G401 (cell line): Measurements from ENCODE around the gene ALDH18A1. TPM values are rescaled to one million over a fixed set of nuclear protein-coding genes. Genes with fewer than 3 reads are reported as not detected.

Source experiments
- DNase-seq: peaks from one replicate; pipeline ENCODE4 v3.0.0-alpha.2; 2015; ENCODE audit warnings: low spot score
- in situ Hi-C: cut with HindIII; loops from 2 replicates; pipeline ENCODE4 v1.10.0; 2016; ENCODE audit warnings: low sequenced_read_pairs, mixed read lengths
- total RNA-seq: library from RNA; depleted of rRNA; stranded (reverse); fragments of >200 nt; shearing (Covaris generic); gene quantifications from 2 replicates; pipeline ENCODE4 v1.2.3, GENCODE V29; 2014

The ALDH18A1 gene
- total RNA-seq, 1 experiment from 2014 or later, result 164 TPM

DNA sequence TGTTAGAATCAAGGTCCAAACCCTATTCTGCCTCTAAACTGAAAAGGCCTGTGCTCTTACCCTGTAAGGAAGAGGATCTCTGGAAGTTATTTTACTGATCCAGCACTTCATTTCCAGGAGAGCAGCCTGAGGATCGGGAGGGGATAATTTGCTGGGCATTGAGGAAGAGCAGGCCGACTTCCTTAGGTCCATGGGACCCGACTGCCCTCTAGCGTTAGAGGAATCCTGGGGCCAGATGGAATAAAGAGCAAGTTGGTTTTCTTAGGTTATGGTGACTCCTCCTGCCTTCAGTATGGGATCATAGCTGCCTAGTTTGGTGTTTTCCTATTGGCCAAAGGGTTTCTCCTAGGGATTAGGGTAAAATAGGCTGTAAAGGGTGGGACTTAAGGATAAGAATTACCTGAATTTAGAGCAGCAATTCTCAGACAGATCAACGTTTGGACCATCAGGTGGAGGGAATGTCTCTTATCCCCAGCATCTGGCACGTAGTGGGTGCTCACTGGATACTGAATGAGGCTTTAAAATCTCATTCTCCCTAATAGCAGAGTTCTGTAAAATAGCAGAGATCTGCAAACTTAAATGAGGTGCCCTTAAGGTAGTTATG is 55.3 kb downstream of the ALDH18A1 start:
- in situ Hi-C loops, result loop anchor here (10.0 kb wide), 1 partner anchor 466 kb away; no protein-coding TSS in a partner anchor
- peak; percentile 92 for DNase-seq

DNA sequence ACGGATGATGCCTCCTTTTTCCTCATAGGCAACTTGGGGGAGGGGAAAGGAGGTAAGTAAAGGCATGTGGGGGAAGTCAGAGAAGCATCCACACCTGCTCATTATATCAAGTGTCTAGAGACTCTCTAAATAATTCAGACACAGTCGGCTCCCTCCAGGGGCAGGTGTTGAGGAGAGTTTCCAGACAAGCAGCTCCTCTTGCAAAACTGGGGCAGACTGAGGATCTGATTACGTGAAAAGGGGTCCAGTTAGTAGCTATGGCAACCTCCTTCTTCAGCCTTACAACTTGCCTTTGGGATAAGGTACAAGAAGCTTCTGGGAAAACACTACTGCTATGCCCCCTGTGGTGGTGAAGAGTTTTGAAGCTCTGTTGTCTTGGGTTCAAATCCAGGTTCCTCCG is 56.4 kb downstream of the ALDH18A1 start:
- no peak for DNase-seq
- in situ Hi-C loops, result loop anchor here (10.0 kb wide), 1 partner anchor 465 kb away; no protein-coding TSS in a partner anchor

DNA sequence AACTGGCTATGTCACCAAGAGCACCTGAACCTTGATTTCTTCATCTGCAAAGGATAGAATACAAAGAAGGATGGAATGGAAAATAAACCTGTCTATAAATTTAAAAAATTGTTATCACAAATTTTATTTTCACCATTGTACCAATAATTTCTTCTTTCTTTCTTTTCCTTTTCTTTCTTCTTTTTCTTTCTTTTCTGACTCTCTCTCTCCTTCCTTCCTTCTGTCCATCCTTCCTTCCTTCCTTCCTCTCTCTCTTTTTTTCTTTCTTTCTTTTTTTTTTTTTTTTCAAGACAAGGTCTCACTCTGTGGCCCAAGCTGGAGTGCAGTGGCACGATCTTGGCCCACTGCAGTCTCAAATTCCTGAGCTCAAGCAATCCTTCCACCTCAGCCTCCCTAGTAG is 58.7 kb downstream of the ALDH18A1 start:
- no peak for DNase-seq
- in situ Hi-C loops, result no loop called here

DNA sequence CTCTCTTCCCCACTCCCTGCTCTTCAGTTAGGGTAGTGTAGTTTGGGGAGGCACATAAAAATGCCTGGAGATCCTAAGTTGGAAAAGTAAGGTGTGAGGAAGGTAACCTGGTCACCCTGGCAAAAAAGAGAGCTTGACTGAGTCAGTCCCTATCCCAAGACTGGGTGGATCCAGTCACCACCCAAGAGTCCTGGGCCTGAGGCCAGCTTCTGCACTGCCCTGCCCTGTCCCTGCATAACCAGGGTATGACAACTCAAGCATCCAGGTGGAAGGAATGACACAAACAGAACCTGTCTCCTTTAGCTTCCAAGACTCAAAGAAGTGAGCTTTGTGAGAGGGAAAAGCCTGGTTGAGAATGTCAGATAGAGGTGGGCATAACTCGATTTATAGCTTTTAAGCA is 68.5 kb downstream of the ALDH18A1 start:
- in situ Hi-C loops, result no loop called here

DNA sequence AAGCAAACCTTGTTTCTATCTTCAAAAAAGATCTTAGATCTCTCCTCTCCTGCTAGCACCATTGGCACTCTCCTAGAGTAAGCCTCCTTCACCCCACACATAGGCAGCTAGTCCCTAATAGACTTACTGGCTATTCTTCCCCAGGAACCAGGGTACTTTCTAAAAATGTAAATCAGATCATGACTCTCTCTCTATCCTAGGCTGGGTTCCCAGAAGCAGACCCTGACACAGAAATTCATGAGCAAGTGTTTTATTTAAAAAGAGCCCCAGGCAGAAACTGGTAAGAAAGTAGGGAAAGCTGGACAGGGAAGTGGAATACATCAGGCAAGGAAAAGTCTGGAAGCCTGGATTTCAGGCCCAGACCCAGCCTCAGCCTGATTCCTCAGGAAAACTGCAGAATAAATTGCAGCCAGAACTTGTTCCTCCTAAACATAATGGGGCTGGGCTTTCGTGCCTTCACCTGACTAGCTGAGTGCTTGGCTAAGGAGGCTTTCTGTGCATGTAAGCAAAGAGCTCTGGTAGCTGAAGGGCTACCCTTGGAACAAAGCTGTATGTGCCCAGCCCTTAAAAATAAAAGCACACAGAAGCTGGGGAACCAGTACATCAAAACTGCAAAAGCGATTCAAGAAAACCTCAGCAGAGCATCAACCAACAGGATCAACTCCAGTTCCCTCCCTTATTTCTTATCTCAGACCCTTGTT is 76.5 kb downstream of the ALDH18A1 start:
- in situ Hi-C loops, result no loop called here
- DNase-seq, result no peak

More for the DNA sequence above, 68.5 kb downstream of the ALDH18A1 start:
- no peak for DNase-seq

DNA sequence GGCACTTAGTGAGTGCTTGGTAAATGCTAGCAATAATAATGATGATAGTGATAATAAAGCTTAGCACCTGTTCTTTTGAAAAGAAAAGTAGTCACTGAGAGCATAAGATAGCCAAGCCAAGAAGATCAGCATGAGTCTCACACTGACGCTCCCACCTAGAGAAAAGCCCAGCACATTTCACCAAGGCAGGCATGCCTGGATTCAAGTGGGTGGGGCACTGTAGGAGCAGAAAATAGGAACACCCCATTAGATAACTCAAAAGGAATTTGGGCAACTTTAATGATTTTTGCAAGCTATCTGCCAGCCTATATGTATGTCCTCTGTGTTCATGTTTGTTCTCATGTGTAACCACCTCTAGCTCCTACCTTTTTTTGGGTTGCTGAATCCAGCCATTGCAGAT is 77.2 kb downstream of the ALDH18A1 start:
- no peak for DNase-seq
- in situ Hi-C loops, result no loop called here

DNA sequence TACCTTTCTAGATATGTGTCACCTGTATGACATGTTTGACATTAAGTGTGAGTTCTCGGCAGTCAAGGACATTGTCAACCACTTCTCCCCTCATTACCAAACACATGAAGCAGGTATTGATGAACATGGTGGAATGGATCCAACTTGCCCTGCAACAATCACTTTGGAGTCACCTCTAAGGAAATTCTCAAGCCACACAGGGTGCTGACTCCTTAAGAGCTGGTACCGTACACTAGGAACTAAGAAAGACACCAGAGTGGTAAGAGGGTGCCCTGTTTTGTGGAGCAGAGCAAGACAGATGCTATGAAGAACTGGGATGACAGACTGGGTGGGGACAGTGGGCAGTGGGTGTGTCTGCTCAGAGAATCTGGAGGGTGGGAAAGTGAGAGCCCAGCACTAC is 77.9 kb downstream of the ALDH18A1 start:
- in situ Hi-C loops, result no loop called here
- no peak for DNase-seq

DNA sequence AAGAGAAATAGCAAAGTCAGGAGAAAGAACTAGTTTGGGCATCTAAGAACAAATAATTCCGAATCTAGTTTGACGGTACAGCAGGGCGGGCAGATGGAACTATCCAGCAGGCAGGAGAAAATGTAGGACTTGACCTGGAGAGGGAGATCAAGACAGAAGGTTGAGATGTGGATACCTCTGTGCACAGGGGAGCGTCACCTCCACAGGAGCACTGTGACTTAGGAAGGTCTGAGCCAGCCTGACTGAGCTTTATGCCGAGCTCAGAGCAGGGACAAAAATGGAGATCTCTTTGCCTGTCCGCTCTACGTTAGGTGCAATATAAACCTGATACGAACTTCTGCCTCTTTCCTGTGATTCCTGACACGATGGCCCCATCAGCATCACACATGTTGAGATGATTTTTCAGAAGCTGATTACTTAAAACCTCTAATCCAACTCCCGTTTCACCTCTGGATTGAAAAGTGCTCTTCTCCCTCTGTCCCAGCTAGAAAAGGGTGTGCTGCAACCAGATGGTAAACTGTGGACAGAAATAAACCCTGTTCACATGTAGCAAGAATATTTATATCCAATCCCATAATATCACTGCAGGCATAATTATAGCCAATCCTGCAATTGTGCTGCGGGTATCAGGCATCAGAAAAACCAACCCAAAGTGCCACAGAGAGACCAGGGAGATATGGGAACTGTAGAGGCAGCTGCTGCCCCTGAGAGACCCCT is 81.7 kb downstream of the ALDH18A1 start:
- DNase-seq, result no peak
- in situ Hi-C loops, result no loop called here

DNA sequence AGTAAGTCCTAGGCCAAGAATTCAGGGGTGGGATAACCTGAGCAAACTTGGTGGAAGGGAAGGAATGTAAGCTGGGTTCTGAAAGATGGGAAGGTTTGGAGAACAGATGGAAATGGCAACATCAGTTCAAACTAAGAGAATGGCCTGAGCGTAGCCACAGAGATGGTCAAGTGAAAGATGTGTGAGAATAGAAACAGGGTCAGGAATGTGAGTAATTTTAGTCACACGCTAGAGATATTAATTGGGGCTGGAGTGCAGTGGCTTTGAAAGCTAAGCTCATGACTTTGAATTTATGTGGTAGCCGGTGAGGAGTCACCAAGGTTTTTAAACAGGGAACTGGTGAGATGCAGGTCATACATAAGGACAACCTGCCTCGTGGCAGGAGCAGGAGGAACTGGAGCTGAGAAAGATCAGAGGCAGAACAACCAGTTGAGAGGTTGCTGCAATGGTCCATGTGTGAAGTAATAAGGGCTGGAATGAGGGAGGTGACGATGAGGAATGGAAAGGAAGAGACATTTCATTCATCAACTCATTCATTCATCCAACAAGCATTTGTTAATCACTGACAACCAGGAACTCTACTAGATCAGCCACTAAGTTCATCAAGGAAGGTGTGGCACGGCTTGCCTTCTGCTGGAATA is 82.4 kb downstream of the ALDH18A1 start:
- no peak for DNase-seq
- in situ Hi-C loops, result no loop called here

DNA sequence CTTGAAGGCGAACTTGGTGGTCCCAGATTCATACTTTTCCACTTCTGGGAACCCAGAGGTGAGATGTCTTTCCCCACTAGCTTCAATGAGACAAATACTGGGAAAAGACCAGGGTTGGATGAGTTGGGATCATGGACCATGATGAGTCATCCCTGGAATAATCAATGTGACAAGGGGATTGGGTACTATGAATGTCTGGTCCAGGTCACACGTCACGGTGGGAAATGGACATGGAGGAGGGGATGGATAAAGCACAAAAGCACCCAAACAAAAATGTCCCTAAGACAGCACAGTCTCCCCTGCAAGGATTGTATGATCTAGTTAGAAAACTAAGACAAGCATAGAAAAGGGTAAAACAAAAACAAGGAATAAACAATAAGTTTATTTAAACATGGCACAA is 83.0 kb downstream of the ALDH18A1 start:
- no peak for DNase-seq
- in situ Hi-C loops, result no loop called here

DNA sequence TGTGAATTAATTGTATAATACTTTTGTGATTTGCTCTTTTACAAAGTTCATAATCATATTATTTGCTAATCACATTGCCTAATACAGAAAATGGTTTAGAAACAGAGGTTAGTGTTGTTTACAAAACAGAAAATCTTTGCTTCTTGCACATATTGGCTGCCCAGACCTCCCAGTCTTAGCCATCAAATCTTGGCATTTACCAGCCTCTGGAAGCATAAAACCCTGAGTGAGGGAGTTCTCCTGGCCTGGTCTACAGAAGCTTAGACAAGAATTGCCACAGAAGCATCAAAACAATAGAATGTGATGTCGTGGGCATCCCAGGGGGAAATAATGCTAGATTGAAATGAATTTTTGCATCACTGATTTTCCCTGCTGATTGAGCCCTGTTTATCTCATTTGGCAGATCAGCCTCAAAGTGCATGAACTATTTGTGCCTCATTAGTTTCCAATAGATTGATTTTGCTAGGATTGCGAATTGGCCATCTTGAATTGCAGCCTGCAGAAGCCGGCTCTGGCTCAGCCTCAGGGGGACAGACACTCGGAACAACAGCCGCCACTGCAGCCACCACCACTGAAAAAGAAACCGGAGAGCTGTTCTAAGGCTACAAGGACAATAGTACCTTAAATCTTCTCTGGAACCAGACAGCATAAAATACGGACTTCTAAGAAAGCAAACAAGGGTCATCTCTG is 84.2 kb downstream of the ALDH18A1 start:
- DNase-seq, result no peak
- in situ Hi-C loops, result no loop called here

DNA sequence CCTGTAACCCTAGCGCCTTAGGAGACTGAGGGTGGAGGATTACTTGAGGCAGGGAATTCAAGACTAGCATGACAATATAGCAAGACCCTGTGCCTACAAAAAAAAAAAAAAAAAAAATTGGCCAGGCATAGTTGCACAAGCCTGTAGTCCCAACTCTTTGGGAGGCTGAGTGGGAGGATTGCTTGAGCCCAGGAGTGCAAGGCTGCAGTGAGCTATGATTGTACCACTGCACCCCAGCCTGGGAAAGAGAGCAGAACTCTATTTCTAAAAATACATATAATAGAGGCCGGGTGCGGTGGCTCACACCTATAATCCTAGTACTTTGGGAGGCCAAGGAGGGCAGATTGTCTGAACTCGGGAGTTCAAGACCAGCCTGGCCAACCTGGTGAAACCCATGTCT is 85.1 kb downstream of the ALDH18A1 start:
- in situ Hi-C loops, result no loop called here
- DNase-seq, result no peak

DNA sequence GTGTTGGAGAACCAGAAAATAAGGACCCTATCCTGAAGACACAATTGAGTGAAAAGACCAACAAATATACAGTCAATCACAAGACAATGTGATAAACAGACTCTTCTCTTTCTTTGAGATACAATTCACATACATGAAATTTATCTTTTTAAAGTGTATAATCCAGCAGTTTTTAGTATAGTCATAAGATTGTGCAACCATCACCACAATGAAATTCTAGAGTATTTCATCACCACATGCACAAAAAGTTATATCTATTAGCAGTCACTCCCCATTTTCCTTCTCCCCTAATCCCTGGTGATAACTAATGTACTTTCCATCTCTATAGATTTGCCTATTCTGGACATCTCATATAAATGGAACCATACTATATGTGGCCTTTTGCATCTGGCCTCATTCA is 87.1 kb downstream of the ALDH18A1 start:
- in situ Hi-C loops, result no loop called here
- no peak for DNase-seq

DNA sequence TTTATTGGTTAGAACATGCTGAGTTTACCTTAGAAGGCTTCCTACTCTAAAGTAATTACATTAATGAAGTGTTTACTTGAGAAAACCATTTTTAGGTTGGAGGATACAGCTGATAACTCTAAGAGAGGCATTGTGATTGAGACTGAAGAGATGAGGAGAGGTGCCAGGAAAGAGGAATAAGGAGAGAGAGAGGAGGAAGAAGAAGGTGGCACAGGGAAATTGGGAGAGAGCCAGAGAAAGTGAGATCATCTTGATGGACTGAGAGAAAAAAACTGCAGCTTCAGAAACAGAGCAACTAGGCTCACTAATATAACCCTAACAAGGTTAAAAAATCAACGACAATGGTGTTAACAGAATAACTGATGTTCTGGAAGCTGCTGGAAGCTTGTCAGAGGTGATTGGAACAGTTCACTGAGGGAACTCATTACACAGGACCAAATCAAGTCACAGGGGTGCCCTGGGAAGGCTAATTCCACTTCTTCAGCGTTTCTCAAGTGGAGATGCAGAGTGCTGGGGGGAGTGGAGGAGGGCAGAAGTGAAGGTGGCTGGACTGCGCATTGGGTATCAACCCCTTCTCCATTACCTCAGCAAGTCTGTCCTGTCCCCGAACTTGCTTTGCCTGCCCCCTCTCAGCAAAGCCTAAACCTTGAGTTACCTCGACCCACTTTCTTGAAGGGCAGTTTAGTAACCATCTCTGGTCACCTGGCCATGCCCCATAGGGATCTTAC is 88.4 kb downstream of the ALDH18A1 start:
- DNase-seq, result no peak
- in situ Hi-C loops, result no loop called here

DNA sequence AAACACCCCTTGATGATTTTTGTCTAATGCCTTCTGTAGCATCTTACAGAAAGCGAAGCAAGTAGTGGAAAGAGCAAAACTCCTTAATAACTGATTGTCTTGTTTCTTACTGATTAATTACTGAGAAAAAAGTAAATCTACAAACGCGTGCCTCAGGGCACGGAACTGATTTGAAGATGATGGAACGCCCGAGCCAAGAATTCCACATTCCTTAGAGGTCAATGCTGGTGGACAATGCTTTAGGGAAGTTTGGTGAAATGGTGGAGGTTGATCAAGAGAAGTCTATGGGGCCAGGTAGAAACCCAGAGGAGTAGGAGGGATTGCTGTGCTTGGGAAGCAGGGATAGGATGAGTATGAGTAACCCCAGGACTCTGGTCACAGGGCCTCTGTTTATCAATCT is 90.4 kb downstream of the ALDH18A1 start:
- in situ Hi-C loops, result no loop called here
- no peak for DNase-seq

DNA sequence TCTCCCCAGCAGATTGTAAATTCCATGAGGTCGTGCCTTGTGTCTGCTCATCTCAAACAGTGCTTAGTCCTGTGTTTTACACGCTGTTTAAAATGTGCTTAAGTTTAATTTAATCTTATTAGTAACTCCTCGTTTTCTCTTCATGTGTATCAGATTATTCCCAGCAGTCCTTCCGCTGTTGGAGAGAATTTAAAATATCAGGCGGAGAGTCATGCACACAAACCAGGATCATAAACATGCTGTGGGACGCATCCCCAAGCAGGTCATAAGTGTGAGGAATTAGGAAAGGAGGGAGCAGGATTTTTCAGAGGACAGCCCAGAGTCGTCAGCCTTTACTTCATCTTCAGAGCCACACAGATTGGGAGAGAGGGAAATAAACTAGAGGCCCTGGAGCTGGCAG is 91.2 kb downstream of the ALDH18A1 start:
- in situ Hi-C loops, result no loop called here

DNA sequence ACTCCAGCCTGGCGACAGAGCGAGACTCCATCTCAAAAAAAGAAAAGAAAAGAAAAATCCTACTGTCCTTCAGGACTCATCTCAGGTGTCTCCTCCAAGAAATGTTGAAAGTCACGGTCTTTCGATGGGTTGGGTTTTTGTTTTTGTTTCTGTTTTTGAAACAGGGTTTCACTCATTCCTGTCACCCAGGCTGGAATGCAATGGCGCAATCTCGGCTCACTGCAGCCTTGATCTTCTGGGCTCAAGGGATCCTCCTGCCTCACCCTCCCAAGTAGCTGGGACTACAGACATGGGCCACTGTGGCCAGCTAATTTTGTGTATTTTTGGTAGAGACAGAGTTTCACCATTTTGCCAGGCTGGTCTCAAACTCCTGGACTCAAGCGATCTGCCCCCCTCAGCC is 92.2 kb downstream of the ALDH18A1 start:
- DNase-seq, result no peak
- in situ Hi-C loops, result no loop called here

More for the DNA sequence above, 91.2 kb downstream of the ALDH18A1 start:
- no peak for DNase-seq

DNA sequence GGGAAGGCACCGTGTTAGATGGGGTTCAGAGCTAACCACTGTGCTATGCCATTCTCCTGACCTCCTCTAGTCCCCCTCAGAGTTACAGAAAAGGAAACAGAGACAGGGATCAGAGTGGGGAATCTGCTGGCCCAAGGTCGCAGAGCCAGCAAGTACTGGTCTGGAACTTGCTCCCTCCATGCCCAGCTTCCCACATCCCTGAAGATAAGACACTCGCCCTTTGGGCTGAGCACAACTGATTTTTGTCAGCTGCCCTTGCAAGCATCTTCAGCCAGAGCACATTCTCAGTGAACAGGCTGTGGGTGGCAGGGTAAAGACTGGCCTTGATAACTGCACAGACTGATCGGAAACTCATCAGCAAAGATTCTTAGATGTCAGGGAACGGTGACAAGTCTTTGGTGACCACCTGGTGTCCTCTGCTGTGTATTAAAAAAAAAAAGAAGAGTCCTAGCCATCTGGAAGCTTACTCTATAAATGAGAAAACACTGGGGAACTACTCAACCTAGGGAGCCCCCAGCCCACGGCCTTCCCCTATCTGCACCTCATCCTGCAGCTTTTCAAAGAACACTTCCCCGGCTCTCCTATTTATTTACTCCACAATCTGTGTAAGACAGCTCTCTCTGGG is 94.1 kb downstream of the ALDH18A1 start:
- in situ Hi-C loops, result no loop called here
- DNase-seq, result no peak

DNA sequence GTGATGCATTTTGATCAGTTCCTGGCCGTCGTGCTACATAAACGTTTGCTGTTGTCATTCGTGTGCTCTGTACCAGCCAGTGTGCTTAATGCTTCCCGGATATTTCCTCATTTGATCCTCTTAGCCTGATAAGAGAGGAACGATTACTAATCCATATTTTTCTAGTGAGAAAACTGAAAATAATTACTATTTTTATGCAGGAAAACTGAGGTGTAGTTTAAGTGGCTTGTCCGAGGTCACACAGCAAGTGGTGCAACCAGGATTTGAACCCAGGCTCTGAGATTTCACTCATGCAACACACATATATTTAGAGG is 94.7 kb downstream of the ALDH18A1 start:
- in situ Hi-C loops, result no loop called here

More for the DNA sequence above, 94.7 kb downstream of the ALDH18A1 start:
- DNase-seq, result no peak
